Loucy (cell line): Measurements from ENCODE around the gene BCAS2.

Experiments
- EZH2phosphoT487 ChIP-seq: fragments of 200-600 bp; IDR thresholded peaks from 2 replicates; pipeline ENCODE4 v1.6.1; 2018; ENCODE audit warnings: antibody characterized with exemption, mild to moderate bottlenecking, moderate library complexity, borderline replicate concordance
- TF ChIP-seq, protein P1 (sequence below): fragments of 200-600 bp; sonication (generic); conservative IDR thresholded peaks from 2 replicates; pipeline ENCODE4 v1.5.1; 2014; ENCODE audit warnings: mild to moderate bottlenecking, antibody characterized with exemption, low read length

DNA sequence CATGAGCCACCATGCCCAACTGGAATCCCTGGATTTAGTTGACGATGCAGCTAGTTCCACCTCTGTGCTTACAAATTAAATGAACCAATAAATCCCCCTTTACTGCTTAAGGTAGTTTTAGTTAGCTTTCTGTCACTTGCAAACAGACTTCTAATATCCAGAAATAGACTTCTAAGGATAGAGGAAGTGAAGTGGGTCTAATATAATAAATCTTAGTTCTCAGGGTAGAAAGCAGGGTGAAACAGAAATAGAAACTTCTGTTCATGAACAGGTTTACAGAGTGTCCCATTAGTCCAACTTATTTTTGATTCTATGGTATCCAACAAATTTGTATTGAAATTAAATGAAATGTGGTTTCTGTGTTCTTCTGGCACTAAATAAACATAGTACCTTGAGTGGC, 20.1 kb downstream of the BCAS2 start:
- TF ChIP-seq, protein P1, sequence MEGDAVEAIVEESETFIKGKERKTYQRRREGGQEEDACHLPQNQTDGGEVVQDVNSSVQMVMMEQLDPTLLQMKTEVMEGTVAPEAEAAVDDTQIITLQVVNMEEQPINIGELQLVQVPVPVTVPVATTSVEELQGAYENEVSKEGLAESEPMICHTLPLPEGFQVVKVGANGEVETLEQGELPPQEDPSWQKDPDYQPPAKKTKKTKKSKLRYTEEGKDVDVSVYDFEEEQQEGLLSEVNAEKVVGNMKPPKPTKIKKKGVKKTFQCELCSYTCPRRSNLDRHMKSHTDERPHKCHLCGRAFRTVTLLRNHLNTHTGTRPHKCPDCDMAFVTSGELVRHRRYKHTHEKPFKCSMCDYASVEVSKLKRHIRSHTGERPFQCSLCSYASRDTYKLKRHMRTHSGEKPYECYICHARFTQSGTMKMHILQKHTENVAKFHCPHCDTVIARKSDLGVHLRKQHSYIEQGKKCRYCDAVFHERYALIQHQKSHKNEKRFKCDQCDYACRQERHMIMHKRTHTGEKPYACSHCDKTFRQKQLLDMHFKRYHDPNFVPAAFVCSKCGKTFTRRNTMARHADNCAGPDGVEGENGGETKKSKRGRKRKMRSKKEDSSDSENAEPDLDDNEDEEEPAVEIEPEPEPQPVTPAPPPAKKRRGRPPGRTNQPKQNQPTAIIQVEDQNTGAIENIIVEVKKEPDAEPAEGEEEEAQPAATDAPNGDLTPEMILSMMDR: no peak
- TF ChIP-seq EZH2phosphoT487: no peak
